Psoas muscle (tissue), 8 donors: ENCODE measurements around the gene DLG4. TPM values are rescaled to one million over a fixed set of nuclear protein-coding genes. Genes with fewer than 3 reads are reported as not detected.
A peak's percentile ranks its signal among the peaks of the same experiment; 100 is the strongest.

ENCODE experiments used
- ATAC-seq, 4 donors: fragments of 200-7000 bp; cut with Tn5 transposase; one replicate each; pipeline ENCODE4 v1.9.1; 2020; ENCODE audit warnings: moderate library complexity in 3 of 4, mild to moderate bottlenecking in 2 of 4
- DNase-seq, 2 donors: peaks; one replicate each; pipeline ENCODE4 v3.0.0-alpha.2; 2020
- H3K27ac ChIP-seq: fragments of 200-600 bp; one replicate; pipeline ENCODE4 v1.8.0; 2022
- H3K27me3 ChIP-seq, 3 donors: fragments of 200-600 bp in 1 of 3; one replicate each; pipeline versions ENCODE4 v1.6.1 to v1.8.0; 2013 to 2022; ENCODE audit warnings: low read length in 2 of 3, mild to moderate bottlenecking in 2 of 3, moderate library complexity in 1 of 3; ENCODE audit not compliant: insufficient read depth in 3 of 3
- H3K36me3 ChIP-seq, 2 donors: fragments of 200-600 bp in 1 of 2; one replicate each; pipeline versions ENCODE4 v1.6.1 to v1.8.0; 2013 to 2022; ENCODE audit warnings: low read depth in 1 of 2, mild to moderate bottlenecking in 1 of 2, moderate library complexity in 1 of 2; ENCODE audit not compliant: insufficient read depth in 1 of 2
- H3K4me1 ChIP-seq: fragments of 200-600 bp; one replicate; pipeline ENCODE4 v1.8.0; 2022
- H3K4me3 ChIP-seq: fragments of 200-600 bp; one replicate; pipeline ENCODE4 v1.8.0; 2022; ENCODE audit warnings: mild to moderate bottlenecking
- H3K9me3 ChIP-seq: fragments of 200-600 bp; one replicate; pipeline ENCODE4 v1.8.0; 2022
- WGBS, 3 donors: extraction: QIAGEN DNeasy Blood & Tissue Kit; methylation state at CpG; one replicate each; pipeline versions ENCODE4 v1.1.6 to v1.1.7; 2013; 5-methylcytosine and 5-hydroxymethylcytosine counted together
- intact Hi-C, 2 donors: fragments of 100-400 bp; cut with DNase I; formaldehyde crosslinking; loops; one replicate each; pipeline versions ENCODE4 v1.11.0 to v1.14.2; 2022
- polyA plus RNA-seq, 3 donors: library from polyadenylated mRNA; stranded (reverse); fragments of 200-250 nt; gene quantifications; one replicate each; pipeline ENCODE4 v1.2.3, GENCODE V29; 2013
- total RNA-seq, 4 donors: library from RNA; stranded (reverse); fragmentation: NEBNext Ultra II Directional in 2 of 4; extraction: Animal tissue kit (Norgen Biotek cat#: 25700) in 2 of 4; gene quantifications; one replicate each; pipeline versions ENCODE4 v1.2.1 to v1.2.4, GENCODE V29; 2021 to 2023
- TF ChIP-seq, protein P1 (sequence below): fragments of 200-600 bp; IDR thresholded peaks from one replicate; pipeline ENCODE4 v1.8.0; 2022; ENCODE audit warnings: antibody characterized with exemption
- donor health status: healthy with polysubstance abuse.
- donor health status: DM: no; HTN: no; CAD: no; lungs with moderate emphysema.
- donor health status: Bipolar disorder and iron deficiency.
- donor health status: healthy.
- donor health status: DM: yes; HTN: yes; CAD: no.
- donor health status: DM: no; HTN: no; CAD: no.
- donor health status: DM: no; HTN: no; CAD: no.
- donor health status: DM: yes; HTN: yes; CAD: no.

DLG4 gene
- total and polyA plus RNA-seq, 7 donors, result 1.5 to 8.9 (median 5.0) TPM

DNA sequence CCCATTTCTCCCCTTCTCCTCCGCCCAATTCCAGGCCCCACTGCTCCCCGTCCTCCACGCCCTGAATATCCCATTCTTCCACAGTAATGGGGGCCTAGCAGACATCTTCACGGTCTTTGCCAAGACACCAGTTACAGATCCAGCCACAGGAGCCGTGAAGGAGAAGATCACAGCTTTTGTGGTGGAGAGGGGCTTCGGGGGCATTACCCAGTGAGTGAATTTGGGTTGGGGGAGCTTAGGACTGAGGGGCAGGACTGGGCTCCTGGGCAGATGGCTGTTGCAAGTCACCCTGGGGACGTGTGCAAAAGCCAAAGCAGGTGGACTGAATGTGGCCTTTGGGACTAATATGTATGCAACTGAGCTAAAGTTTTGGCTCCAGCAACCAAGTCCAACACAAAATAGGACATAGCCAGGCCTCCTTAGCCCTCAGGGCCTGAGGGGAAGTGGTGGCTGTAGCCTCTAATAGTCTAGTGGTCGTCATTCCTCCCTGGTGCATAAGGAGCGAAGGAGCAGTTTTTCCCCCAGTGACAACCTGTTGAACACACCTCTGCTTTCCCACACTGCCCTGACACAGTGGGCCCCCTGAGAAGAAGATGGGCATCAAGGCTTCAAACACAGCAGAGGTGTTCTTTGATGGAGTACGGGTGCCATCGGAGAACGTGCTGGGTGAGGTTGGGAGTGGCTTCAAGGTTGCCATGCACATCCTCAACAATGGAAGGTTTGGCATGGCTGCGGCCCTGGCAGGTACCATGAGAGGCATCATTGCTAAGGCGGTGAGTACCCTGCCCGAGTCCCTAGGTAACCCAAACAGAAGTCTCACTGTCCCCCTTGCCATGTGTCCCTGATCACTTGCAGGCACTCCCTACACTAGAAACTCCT, 2.7 kb upstream of the DLG4 start:
- H3K9me3 ChIP-seq, result no peaks in the 10 kb centered on the region
- peaks cover 10 to 68% of the 10 kb centered on the region in 2 donors for H3K36me3 ChIP-seq
- ATAC-seq (no peak), DNase-seq (peak; percentile 14 to 23)
- WGBS, 3 donors, result 66 to 74% (median 68%) methylated on average over 15 of the region's 15 CpGs
- peaks cover 34% of the 10 kb centered on the region for H3K4me1 ChIP-seq
- no peak overlapping the region for H3K27ac ChIP-seq
- H3K27me3 ChIP-seq, result no peaks in the 10 kb centered on the region
- TF ChIP-seq, protein P1, sequence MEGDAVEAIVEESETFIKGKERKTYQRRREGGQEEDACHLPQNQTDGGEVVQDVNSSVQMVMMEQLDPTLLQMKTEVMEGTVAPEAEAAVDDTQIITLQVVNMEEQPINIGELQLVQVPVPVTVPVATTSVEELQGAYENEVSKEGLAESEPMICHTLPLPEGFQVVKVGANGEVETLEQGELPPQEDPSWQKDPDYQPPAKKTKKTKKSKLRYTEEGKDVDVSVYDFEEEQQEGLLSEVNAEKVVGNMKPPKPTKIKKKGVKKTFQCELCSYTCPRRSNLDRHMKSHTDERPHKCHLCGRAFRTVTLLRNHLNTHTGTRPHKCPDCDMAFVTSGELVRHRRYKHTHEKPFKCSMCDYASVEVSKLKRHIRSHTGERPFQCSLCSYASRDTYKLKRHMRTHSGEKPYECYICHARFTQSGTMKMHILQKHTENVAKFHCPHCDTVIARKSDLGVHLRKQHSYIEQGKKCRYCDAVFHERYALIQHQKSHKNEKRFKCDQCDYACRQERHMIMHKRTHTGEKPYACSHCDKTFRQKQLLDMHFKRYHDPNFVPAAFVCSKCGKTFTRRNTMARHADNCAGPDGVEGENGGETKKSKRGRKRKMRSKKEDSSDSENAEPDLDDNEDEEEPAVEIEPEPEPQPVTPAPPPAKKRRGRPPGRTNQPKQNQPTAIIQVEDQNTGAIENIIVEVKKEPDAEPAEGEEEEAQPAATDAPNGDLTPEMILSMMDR, result no peak
- intact Hi-C loops, result no loop called here
- peak overlapping the region; percentile 98 for H3K4me3 ChIP-seq

DNA sequence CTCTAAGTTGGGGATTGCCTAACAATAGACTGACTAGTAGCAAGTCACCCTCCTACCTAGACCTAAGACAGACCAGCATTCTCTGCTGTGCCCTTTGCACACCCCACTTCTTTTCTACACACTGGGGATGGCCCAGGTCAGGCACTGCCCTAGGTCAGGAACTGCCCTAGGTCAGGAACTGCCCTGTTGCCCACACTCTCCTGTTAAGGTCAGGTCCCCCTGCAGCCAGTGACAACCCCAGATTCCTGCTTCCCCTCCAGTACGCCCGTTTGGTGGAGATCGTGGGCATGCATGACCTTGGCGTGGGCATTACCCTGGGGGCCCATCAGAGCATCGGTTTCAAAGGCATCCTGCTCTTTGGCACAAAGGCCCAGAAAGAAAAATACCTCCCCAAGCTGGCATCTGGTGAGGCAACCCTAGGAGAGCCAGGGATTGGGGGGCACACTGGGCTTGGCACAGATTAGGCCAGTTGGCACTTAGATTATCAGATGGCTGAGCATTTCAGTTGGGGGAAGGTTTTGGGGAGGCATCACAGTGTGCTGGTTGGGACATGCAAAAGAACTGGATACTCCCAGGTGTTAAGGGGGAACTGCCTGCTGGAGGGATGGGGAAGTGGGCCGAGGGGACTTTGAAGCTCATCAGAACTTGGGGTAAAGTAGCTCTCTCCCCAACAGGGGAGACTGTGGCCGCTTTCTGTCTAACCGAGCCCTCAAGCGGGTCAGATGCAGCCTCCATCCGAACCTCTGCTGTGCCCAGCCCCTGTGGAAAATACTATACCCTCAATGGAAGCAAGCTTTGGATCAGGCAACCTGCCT, 1.8 kb upstream of the DLG4 start:
- H3K4me3 ChIP-seq, result peak overlapping the region; percentile 98
- 49 to 52% (median 49%) methylated on average over 10 of the region's 10 CpGs for WGBS, 3 donors
- DNase-seq, result peak; percentile 11 to 37
- H3K36me3 ChIP-seq, result peaks cover 5 to 60% of the 10 kb centered on the region in 2 donors
- H3K9me3 ChIP-seq, result no peaks in the 10 kb centered on the region
- intact Hi-C loops, result loop anchor here in 1 of 2 donors (2.0 kb wide), 2 partner anchors 15 to 75 kb away; no protein-coding TSS in a partner anchor
- peaks cover 34% of the 10 kb centered on the region for H3K4me1 ChIP-seq
- ATAC-seq, result no peak
- TF ChIP-seq, protein P1, result no peak
- peak overlapping the region; percentile 99 for H3K27ac ChIP-seq
- no peaks in the 10 kb centered on the region for H3K27me3 ChIP-seq

DNA sequence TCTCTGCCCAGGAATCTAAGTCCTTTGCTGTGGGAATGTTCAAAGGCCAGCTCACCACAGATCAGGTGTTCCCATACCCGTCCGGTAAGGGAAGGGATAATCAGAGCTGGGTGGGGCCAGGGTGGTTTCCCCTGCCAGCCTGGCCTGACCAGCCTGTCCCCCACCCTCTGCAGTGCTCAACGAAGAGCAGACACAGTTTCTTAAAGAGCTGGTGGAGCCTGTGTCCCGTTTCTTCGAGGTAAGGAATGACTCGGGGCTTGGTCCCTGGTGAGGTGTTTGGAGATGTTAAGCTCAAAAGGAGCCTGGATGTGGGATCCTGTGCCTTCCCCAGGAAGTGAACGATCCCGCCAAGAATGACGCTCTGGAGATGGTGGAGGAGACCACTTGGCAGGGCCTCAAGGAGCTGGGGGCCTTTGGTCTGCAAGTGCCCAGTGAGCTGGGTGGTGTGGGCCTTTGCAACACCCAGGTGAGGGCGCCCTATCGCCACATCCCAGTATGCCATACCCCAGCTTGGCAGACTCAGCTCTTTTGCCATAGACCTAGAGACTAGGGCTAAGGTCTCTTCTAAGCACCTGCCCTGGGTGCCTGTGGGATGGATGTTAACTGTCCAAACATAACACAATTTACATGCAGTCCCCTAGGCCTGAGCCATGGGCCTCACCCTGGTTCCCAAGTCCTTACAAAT, 1.1 kb upstream of the DLG4 start:
- peaks cover 34% of the 10 kb centered on the region for H3K4me1 ChIP-seq
- intact Hi-C loops, result loop anchor here in 1 of 2 donors (2.0 kb wide), 2 partner anchors 16 to 76 kb away; no protein-coding TSS in a partner anchor
- peak; percentile 65 to 78 for DNase-seq
- TF ChIP-seq, protein P1, result peak; percentile 52
- ATAC-seq, result peak; percentile 34 to 58 (median 54)
- no peaks in the 10 kb centered on the region for H3K27me3 ChIP-seq
- peak overlapping the region; percentile 98 for H3K4me3 ChIP-seq
- peaks cover 4 to 52% of the 10 kb centered on the region in 2 donors for H3K36me3 ChIP-seq
- peak overlapping the region; percentile 99 for H3K27ac ChIP-seq
- H3K9me3 ChIP-seq, result no peaks in the 10 kb centered on the region
- 13 to 24% (median 16%) methylated on average over 11 of the region's 11 CpGs for WGBS, 3 donors

DNA sequence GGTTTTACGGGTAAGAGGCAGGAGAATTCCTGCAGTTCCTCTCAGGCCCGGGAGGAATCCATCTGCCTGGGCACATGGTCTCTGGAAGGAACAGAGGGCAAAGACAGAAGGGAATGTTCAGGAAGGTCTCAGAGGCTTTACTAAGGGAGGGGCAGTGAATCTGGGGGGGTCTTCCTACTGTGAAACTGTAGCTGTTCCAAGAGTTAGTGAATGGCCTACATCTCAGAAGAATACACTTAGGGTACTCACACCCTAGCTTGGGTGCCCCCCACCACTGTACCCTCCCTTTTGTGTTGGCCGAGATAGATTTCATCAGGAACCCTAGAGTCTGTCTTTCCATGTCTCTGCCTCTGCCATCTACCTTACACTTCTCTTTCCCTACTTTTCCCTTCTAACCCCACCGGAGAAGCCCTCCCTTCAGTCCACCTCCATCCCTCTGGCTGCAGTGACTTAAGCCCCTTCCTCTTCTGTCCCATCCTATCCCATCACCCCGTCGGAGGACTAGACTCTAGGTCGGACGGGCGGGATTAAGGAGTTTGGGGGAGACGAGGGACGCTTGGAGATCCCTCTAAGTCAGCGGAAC, 316 bp downstream of the DLG4 start:
- peaks cover 2 to 38% of the 10 kb centered on the region in 2 donors for H3K36me3 ChIP-seq
- H3K27me3 ChIP-seq, result no peaks in the 10 kb centered on the region
- ATAC-seq (no peak), DNase-seq (peak in 1 of 2 donors; percentile 6)
- H3K4me1 ChIP-seq, result peaks cover 38% of the 10 kb centered on the region
- no peaks in the 10 kb centered on the region for H3K9me3 ChIP-seq
- WGBS, 3 donors, result 15 to 17% (median 15%) methylated on average over 12 of the region's 12 CpGs
- intact Hi-C loops, result no loop called here
- TF ChIP-seq, protein P1, result no peak
- peak overlapping the region; percentile 98 for H3K4me3 ChIP-seq
- peak overlapping the region; percentile 99 for H3K27ac ChIP-seq
